Hematopoietic multipotent progenitor cell treated with erythropoietin and hydrocortisone succinate and interleukin-3 and kit ligand, for 8 days (in vitro differentiated cells): ENCODE measurements around the gene NUDCD3.
"Not testable (repeated sequence)": the region's sequence is repeated elsewhere in the genome, so short reads cannot be mapped to it uniquely, and the experiment has no call there.

Experiments used
- DNase-seq: peaks from one replicate; pipeline ENCODE4 v3.0.0-alpha.2; 2015

The NUDCD3 gene

GRCh38 chr7:44441079-44441478 is 49.4 kb downstream of the NUDCD3 start:
- no peak for DNase-seq

DNA sequence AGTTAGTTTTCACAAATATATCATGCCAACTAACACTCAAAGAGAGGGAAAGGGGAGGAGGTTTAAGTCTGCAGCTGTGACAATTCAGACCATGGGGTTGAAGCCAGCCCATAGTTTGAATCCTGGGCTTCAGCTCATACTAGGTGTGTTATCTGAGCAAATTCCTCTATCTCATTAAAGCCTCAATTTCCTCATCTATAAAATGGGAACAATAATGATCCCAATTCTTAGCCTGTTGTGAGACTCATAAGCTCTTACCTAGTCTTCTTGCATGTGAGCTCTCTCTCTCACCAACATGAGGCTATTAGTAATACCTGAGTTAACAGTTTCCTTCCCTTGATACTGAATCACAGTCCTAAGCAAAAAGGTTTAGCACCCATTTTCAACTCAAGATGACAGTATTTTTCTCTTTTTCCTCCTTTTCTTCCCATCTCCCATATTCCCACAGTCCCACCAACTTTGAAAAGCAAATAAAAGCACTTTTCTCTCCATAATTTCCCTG is 49.8 kb downstream of the NUDCD3 start:
- DNase-seq: no peak

- DNase-seq: no peak
These were observed 50.5 kb downstream of the NUDCD3 start for GRCh38 chr7:44439926-44440325.

DNA sequence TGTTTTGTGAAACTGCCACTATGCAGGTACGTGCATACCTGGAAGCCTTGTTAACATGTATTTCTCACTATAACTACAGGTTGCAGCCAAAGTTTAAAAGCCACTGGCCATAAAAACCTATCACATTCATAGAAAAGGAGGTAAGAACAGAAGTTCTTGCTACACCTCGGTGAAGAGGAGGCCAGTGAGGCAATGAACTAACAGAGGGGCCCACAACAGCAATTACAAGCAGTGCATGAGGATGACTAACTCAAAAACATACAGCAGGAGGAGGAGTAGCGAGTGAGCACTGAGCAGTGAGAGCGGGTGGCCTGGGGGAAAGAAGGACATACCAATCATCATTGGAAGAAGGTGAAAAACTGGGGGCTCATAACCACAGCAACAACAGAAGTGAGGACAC is 51.6 kb downstream of the NUDCD3 start:
- DNase-seq: no peak

DNA sequence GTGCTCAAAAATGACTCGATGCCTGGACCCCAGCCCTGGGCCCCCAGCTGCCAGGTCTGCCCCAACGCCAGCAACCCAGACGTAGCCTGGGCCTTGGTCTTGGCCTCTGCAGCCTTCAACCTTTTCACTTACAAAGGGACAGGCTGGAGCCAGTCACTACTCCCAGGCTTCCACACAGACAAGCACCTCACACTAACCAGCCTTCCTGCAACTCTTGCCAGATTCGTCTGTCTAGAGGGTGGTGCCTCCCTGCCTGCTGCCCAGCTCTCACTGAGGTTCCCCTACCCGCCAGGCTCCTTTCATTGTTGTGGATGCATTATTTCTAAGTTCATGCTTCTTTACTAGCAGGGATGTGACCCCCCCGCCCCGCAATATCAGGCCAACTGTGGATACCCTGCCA is 56.3 kb downstream of the NUDCD3 start:
- DNase-seq: no peak

- no peak for DNase-seq
These were observed 57.0 kb downstream of the NUDCD3 start for GRCh38 chr7:44433255-44434022.

- no peak for DNase-seq
These were observed 58.0 kb downstream of the NUDCD3 start for GRCh38 chr7:44432381-44432977.

DNA sequence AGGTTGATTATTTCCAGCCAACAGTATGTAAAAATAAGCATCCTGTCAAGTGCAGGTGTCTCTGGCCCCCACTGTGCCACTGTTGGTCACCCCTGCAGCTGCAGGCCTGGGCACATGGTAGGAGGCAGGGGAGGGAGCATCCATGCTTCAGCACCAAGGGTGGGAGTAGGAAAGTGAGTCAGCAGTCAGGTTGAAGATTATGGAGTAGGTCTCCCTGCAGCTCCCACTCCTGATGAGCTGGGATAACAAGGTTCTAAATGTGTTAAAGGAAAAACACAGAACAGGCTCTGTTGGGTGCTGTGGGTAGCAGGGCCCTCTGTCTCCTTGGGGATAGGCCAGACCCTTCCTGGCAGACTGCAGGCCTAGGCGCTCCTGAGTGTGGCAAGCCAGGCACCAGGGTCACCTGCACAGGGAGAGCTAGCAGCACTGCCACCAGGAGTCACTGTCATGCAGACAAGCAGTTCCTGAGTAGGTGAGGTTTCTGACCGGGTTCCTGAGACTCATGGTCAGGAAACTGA is 59.3 kb downstream of the NUDCD3 start:
- no peak for DNase-seq

DNA sequence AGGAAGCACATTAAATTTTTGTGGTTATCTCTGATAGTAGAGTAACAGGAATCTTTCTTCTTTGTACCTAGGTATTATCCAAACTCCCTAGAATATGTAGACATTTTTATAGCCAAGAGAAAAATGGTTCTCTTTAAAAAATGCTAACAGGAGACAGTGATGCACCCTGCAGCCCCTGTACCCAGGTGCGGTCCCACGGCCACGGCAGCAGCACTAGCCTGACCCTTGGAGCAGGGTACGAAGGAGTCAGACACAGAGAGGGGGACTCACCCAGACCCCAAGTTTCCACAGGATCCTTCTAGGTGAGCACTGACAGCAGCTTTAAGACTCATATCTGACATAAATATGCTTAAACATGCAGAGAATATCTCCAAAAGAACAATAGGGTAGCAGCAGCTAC is 60.4 kb downstream of the NUDCD3 start:
- DNase-seq: no peak

- not testable (repeated sequence) for DNase-seq
These were observed 65.7 kb downstream of the NUDCD3 start for GRCh38 chr7:44424762-44425161.

GRCh38 chr7:44416941-44417340 is 73.5 kb downstream of the NUDCD3 start:
- DNase-seq: no peak

DNA sequence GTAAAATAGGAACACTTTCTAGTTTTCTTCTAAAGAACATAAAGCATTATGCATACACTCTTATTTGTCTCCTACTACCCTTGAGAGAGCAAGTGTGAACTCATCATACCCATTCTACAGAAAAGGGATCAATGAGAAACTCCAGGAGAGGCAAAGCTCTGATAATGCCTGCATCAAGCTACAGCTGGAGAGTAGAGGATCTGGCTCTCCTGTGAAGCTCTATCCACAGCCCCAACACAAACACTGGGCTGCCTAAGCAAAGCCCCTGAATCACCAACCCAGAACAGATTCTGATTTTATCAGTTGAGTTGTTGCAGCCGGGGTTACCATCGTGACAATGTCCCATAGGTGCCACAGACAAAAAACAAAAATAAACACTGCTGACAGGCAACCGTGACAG is 74.9 kb downstream of the NUDCD3 start:
- DNase-seq: no peak

DNA sequence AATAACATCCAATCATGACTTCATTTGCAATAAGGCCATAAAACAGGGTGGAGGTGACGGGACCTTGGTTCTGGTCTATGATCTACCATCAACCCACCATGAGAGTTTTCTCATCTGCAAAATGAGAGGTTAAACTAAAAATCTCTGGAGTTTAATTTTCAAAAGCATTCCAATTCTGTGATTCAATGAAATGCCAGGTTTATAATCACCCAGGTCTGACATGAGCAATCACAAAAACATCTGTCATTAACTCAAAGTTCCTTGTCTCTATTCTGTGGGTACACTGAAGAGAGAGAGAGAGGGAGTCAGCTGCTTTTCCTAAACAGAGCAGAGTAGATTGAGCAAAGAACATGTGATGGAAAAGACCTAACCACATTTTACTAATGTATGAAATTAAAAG is 75.4 kb downstream of the NUDCD3 start:
- no peak for DNase-seq

- no peak for DNase-seq
These were observed 79.2 kb downstream of the NUDCD3 start for GRCh38 chr7:44411306-44411705.

GRCh38 chr7:44408596-44408995 is 81.9 kb downstream of the NUDCD3 start:
- no peak for DNase-seq

- DNase-seq: no peak
These were observed 86.7 kb downstream of the NUDCD3 start for GRCh38 chr7:44403775-44404174.

GRCh38 chr7:44403176-44403759 is 87.2 kb downstream of the NUDCD3 start:
- DNase-seq: no peak

- no peak for DNase-seq
These were observed 87.9 kb downstream of the NUDCD3 start for GRCh38 chr7:44402401-44403060.

DNA sequence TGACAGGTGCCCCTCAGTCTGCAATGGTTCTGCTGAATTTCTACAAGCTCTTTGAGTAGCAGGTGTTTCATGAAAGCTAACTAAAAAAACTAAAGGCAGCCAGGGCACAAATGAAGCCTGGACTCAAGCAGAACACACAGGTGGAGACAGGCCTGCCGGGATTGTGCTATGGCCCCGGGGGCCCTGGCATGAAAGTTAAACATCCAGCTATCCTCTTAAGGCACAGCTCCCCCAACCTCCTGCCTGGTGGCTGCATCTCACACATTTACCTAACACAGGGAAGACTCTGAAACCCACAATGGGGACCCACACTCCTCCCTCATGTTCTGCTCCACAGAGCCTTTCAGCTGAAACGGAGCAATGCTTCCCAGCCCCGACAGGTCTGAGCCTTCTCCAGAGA is 88.8 kb downstream of the NUDCD3 start:
- no peak for DNase-seq

DNA sequence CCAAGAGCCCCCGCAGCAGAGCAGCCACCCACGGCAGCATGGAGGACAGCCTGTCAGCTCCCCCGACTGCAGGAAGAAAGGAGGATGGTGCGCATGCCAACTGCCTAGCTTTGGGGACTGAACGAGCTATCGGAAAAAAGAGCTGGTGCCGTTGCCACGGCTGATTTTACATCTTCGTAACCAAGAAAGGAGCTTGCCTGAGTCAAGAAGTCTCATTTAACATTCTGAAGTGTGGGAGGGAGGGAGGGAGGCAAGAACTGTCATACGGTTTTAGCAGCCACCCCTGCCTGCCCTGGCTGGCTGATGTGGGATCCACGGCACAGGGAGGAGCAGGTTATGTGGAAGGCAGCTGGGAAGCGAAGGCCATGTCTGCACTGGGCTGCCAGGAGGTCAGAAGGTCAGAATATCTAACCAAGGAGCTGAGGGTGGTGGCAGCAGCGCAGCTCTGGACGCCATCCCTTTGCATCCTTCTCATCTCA is 90.4 kb downstream of the NUDCD3 start:
- DNase-seq: no peak

GRCh38 chr7:44398953-44399574 is 91.4 kb downstream of the NUDCD3 start:
- no peak for DNase-seq

DNA sequence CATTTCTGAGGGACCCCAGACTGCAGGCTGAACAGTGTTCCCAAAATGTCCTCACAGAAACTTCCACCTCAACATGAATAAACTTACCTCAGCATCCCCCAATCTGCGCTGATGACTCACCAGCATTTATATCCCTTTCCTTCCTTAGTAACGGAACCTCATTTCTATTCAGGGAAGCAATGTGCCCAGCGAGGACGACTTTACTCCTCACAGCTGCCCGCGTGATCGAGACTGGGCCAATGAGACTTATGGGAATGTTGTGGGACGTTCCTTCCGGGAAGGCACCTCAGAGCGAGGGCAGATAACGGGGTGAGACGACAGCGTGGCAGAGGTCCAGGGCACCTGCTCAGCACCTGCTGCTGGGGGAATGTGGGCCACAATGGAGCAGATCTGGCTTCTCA is 91.9 kb downstream of the NUDCD3 start:
- no peak for DNase-seq
